Fibroblast of lung (primary cell): ENCODE data around the gene ATP2B1. TPM values are rescaled to one million over a fixed set of nuclear protein-coding genes. Genes with fewer than 3 reads are reported as not detected.

Source experiments
- DNase-seq, 2 donors: peaks; one replicate each; pipeline versions ENCODE4 v3.0.0 to v3.0.0-alpha.2; 2010; ENCODE audit warnings: low read depth in 2 of 2
- H2AFZ ChIP-seq: 2 replicates; pipeline ENCODE4 v1.5.1; 2012; ENCODE audit warnings: low read length, control low read depth, inconsistent platforms
- H3K27ac ChIP-seq: 2 replicates; pipeline ENCODE4 v1.5.1; 2011; ENCODE audit warnings: low read length, control low read depth; ENCODE audit not compliant: insufficient read depth
- H3K27me3 ChIP-seq: 2 replicates; pipeline ENCODE4 v1.5.1; 2011; ENCODE audit warnings: mild to moderate bottlenecking, low read length; ENCODE audit not compliant: control insufficient read depth, insufficient read depth
- H3K36me3 ChIP-seq: 2 replicates; pipeline ENCODE4 v1.5.1; 2011; ENCODE audit warnings: low read length; ENCODE audit not compliant: control insufficient read depth, insufficient read depth
- H3K4me1 ChIP-seq: 2 replicates; pipeline ENCODE4 v1.5.1; 2011; ENCODE audit warnings: low read length; ENCODE audit not compliant: control insufficient read depth, insufficient read depth; ENCODE audit errors: extremely low read depth
- H3K4me2 ChIP-seq: 2 replicates; pipeline ENCODE4 v1.5.1; 2011; ENCODE audit warnings: low read length, control low read depth; ENCODE audit not compliant: insufficient read depth; ENCODE audit errors: extremely low read depth
- H3K4me3 ChIP-seq, 4 experiments: fragments of 200-600 bp in 1 of 4; sonication (generic) in 1 of 4; replicated peaks in 1 of 4; 2 replicates each; pipeline ENCODE4 v1.5.1; 2011 to 2016; ENCODE audit warnings: low read length in 4 of 4, low read depth in 3 of 4, mild to moderate bottlenecking in 3 of 4, control low read depth in 2 of 4, inconsistent platforms in 1 of 4, mixed read lengths in 1 of 4; ENCODE audit not compliant: insufficient read depth in 1 of 4; ENCODE audit errors: control extremely low read depth in 1 of 4
- H3K79me2 ChIP-seq: 2 replicates; pipeline ENCODE4 v1.5.1; 2012; ENCODE audit warnings: mild to moderate bottlenecking, low read length, inconsistent platforms; ENCODE audit not compliant: control insufficient read depth, insufficient read depth
- H3K9ac ChIP-seq: 2 replicates; pipeline ENCODE4 v1.5.1; 2011; ENCODE audit warnings: mild to moderate bottlenecking, low read length, control low read depth; ENCODE audit not compliant: insufficient read depth
- H3K9me3 ChIP-seq: 2 replicates; pipeline ENCODE4 v1.5.1; 2012; ENCODE audit warnings: low read depth, low read length; ENCODE audit not compliant: control insufficient read depth, insufficient read depth
- H4K20me1 ChIP-seq: 2 replicates; pipeline ENCODE4 v1.5.1; 2011; ENCODE audit warnings: low read length; ENCODE audit not compliant: control insufficient read depth, insufficient read depth; ENCODE audit errors: extremely low read depth
- EZH2 ChIP-seq: IDR thresholded peaks from 2 replicates; pipeline ENCODE4 v1.5.1; 2012; ENCODE audit warnings: low read length, control low read depth, mild to moderate bottlenecking; ENCODE audit errors: missing control alignments
- polyA plus RNA-seq, 2 donors: library from polyadenylated mRNA; depleted of rRNA in 1 of 2; stranded (reverse) in 1 of 2; unstranded in 1 of 2; fragments of >200 nt; gene quantifications; 2 replicates each; pipeline ENCODE4 v1.2.1, GENCODE V29; 2011 to 2012; ENCODE audit warnings: missing spikeins in 1 of 2
- total RNA-seq: library from RNA; depleted of rRNA; stranded (reverse); fragments of >200 nt; gene quantifications from 2 replicates; pipeline ENCODE4 v1.2.1, GENCODE V29; 2014
- TF ChIP-seq, protein P1 (sequence below), 2 donors: IDR thresholded peaks in 1 of 2; conservative IDR thresholded peaks in 1 of 2; 1 replicate in 1 of 2; 2 replicates in 1 of 2; pipeline ENCODE4 v1.5.1; 2011 to 2012; ENCODE audit warnings: low read length in 2 of 2, control low read depth in 1 of 2, inconsistent platforms in 1 of 2, low read depth in 1 of 2, mild to moderate bottlenecking in 1 of 2

ATP2B1 gene
- total and polyA plus RNA-seq, 2 donors (not counting 1 experiment from before 2014, with no cell fraction given) = 64.3 to 141 TPM

DNA sequence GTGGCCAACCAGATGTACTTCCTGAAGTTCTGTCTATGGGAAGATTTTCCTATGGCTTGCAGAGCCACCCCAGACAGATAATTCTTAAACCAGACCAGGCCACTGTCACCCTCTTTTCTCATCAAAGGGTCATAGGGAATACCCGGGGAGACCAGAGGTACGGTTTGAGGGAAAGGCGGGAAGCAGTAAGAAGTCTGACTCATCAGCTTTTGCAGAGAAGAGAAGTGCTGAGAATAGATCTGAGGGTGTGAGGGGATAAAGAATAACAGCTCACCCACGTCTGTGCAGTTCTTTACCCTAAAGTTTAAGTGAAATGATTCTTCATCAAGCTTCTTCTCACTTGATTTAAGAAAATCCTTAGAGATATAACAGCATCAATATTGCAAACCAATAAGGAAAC lies 161.5 kb downstream of the ATP2B1 start:
- H3K4me2 ChIP-seq = no peak overlapping the region
- H3K9ac ChIP-seq = no peak overlapping the region
- DNase-seq = no peak

DNA sequence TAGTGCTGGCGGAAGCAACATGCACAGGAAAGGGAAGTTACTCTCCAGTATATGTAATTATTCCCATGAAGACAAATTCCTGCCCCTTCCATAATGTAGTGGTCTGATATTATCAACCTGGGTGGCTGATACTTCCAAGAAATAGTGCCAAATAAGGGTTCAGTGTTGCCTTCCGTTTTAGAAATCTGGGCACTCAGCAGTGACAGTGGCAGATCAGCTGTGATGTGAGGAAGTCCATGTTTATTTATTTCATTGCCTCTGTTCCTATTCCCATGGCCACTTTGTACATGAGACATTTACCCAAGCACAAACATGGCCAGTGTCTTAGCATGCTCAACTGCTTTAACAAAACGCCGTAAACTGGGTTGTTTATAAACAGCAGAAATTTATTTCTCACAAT lies 162.5 kb downstream of the ATP2B1 start:
- Histone ChIP-seq H3K27ac (no peak overlapping the region), H3K4me2 (no peak overlapping the region), H3K36me3 (no peaks in the 10 kb centered on the region), H3K4me1 (no peaks in the 10 kb centered on the region), H3K9ac (no peak overlapping the region), H3K79me2 (no peaks in the 10 kb centered on the region), H4K20me1 (no peaks in the 10 kb centered on the region), H3K4me3 (no peak overlapping the region), H3K9me3 (no peaks in the 10 kb centered on the region), H2AFZ (no peak overlapping the region), H3K27me3 (no peaks in the 10 kb centered on the region)
- TF ChIP-seq EZH2 = no peak
- TF ChIP-seq, protein P1, sequence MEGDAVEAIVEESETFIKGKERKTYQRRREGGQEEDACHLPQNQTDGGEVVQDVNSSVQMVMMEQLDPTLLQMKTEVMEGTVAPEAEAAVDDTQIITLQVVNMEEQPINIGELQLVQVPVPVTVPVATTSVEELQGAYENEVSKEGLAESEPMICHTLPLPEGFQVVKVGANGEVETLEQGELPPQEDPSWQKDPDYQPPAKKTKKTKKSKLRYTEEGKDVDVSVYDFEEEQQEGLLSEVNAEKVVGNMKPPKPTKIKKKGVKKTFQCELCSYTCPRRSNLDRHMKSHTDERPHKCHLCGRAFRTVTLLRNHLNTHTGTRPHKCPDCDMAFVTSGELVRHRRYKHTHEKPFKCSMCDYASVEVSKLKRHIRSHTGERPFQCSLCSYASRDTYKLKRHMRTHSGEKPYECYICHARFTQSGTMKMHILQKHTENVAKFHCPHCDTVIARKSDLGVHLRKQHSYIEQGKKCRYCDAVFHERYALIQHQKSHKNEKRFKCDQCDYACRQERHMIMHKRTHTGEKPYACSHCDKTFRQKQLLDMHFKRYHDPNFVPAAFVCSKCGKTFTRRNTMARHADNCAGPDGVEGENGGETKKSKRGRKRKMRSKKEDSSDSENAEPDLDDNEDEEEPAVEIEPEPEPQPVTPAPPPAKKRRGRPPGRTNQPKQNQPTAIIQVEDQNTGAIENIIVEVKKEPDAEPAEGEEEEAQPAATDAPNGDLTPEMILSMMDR (conservative IDR thresholded peaks at IDR 0.05 in 1 of 2, IDR thresholded peaks at IDR 0.05 in 1 of 2; ENCODE audit: low read depth in 1 of 2, low read length in 2 of 2) = no peak
- no peak for DNase-seq

More for the DNA sequence above, 161.5 kb downstream of the ATP2B1 start:
- H3K4me1 ChIP-seq = no peaks in the 10 kb centered on the region
- H2AFZ ChIP-seq = no peak overlapping the region
- no peaks in the 10 kb centered on the region for H4K20me1 ChIP-seq
- TF ChIP-seq, protein P1 (conservative IDR thresholded peaks at IDR 0.05 in 1 of 2, IDR thresholded peaks at IDR 0.05 in 1 of 2; ENCODE audit: low read depth in 1 of 2, low read length in 2 of 2) = no peak
- TF ChIP-seq EZH2 = no peak
- no peaks in the 10 kb centered on the region for H3K27me3 ChIP-seq
- H3K4me3 ChIP-seq = no peak overlapping the region
- H3K36me3 ChIP-seq = no peaks in the 10 kb centered on the region
- H3K27ac ChIP-seq = no peak overlapping the region
- H3K9me3 ChIP-seq = no peaks in the 10 kb centered on the region
- H3K79me2 ChIP-seq = no peaks in the 10 kb centered on the region

DNA sequence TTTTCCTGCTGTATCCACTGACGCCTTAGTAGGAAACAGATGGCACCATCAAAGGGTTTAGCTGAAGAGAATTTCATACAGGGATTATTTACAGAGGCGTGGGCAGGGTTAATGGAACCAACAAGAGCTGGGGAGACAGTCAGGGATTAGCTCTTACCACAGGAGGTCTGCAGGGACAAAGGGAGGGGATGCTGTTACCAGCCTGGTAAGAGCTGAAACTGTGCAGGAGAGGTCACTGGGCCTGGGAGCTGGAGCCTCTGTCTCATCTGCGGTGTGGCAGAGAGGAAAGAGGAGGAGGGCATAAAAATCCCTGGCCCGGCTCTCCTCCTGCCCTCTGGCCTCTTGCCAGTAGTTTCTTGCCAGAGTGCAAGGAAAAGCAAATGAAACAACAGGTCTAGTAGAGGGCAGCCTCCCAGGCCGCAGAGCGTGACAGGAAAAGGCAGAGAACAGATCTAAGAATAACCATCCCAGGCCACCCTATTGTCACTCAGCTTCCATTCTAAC lies 163.9 kb downstream of the ATP2B1 start:
- peak; percentile 28 to 50 for DNase-seq
- H3K36me3 ChIP-seq = no peaks in the 10 kb centered on the region
- H3K9ac ChIP-seq = no peak overlapping the region
- no peak overlapping the region for H3K27ac ChIP-seq
- H4K20me1 ChIP-seq = no peaks in the 10 kb centered on the region
- H3K4me1 ChIP-seq = no peaks in the 10 kb centered on the region
- no peaks in the 10 kb centered on the region for H3K27me3 ChIP-seq
- no peak overlapping the region for H2AFZ ChIP-seq
- TF ChIP-seq, protein P1 (conservative IDR thresholded peaks at IDR 0.05 in 1 of 2, IDR thresholded peaks at IDR 0.05 in 1 of 2; ENCODE audit: low read depth in 1 of 2, low read length in 2 of 2) = no peak
- no peak for TF ChIP-seq EZH2
- H3K4me3 ChIP-seq = no peak overlapping the region
- H3K9me3 ChIP-seq = no peaks in the 10 kb centered on the region
- H3K79me2 ChIP-seq = no peaks in the 10 kb centered on the region
- H3K4me2 ChIP-seq = no peak overlapping the region
